SK-N-SH (cell line): ENCODE measurements around the gene PIGZ.

Source experiments
- FOSL2 ChIP-seq: IDR thresholded peaks from 2 replicates; pipeline ENCODE4 v1.4.0; 2012; ENCODE audit warnings: low read depth, mild to moderate bottlenecking, moderate library complexity, borderline replicate concordance
- MXI1 ChIP-seq: IDR thresholded peaks from 2 replicates; pipeline ENCODE4 v1.6.1; 2012; ENCODE audit warnings: mild to moderate bottlenecking, low read depth, low read length, improper control_type of control experiment
- POLR2AphosphoS5 ChIP-seq: IDR thresholded peaks from 2 replicates; pipeline ENCODE4 v1.6.1; 2012; ENCODE audit warnings: low read depth, low read length
- TEAD4 ChIP-seq: IDR thresholded peaks from 2 replicates; pipeline ENCODE4 v1.4.0; 2012; ENCODE audit warnings: mild to moderate bottlenecking, borderline replicate concordance; ENCODE audit not compliant: insufficient read depth
- TF ChIP-seq, protein P1 (sequence below): fragments of 150-350 bp; IDR thresholded peaks from 2 replicates; pipeline ENCODE4 v1.6.1; 2017; ENCODE audit warnings: antibody characterized with exemption, low read length, low read depth, borderline replicate concordance
- TF ChIP-seq, protein P2 (sequence below): fragments of 200-600 bp; sonication (generic); IDR thresholded peaks from 2 replicates; pipeline ENCODE4 v1.6.1; 2017; ENCODE audit warnings: antibody characterized with exemption, mild to moderate bottlenecking, moderate library complexity

DNA sequence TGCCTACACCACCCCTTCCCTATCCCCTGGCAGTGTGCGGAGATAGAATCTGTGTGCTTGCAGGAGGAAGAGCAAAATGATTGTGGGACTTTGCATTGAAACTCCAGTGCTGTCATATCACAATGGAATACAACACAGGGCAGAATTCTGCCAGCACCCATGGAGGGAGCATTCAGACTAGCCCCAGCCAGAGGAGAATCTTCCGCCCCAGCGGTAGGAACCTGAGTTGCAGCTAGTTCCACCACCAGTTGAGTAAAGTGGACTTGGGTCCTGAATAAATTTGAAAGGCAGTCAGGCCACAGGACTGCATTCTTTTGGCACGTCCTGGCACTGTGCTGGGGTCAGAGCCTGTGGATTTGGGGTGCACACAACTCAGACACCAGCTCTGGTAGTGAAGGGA lies 53.8 kb downstream of the PIGZ start:
- TF ChIP-seq, protein P1, sequence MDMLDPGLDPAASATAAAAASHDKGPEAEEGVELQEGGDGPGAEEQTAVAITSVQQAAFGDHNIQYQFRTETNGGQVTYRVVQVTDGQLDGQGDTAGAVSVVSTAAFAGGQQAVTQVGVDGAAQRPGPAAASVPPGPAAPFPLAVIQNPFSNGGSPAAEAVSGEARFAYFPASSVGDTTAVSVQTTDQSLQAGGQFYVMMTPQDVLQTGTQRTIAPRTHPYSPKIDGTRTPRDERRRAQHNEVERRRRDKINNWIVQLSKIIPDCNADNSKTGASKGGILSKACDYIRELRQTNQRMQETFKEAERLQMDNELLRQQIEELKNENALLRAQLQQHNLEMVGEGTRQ: no peak
- TF ChIP-seq, protein P2, sequence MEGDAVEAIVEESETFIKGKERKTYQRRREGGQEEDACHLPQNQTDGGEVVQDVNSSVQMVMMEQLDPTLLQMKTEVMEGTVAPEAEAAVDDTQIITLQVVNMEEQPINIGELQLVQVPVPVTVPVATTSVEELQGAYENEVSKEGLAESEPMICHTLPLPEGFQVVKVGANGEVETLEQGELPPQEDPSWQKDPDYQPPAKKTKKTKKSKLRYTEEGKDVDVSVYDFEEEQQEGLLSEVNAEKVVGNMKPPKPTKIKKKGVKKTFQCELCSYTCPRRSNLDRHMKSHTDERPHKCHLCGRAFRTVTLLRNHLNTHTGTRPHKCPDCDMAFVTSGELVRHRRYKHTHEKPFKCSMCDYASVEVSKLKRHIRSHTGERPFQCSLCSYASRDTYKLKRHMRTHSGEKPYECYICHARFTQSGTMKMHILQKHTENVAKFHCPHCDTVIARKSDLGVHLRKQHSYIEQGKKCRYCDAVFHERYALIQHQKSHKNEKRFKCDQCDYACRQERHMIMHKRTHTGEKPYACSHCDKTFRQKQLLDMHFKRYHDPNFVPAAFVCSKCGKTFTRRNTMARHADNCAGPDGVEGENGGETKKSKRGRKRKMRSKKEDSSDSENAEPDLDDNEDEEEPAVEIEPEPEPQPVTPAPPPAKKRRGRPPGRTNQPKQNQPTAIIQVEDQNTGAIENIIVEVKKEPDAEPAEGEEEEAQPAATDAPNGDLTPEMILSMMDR: no peak
- TF ChIP-seq MXI1 (no peak), POLR2AphosphoS5 (no peak), FOSL2 (no peak), TEAD4 (no peak)
